ENCODE data around the gene LRRK1.

DNA sequence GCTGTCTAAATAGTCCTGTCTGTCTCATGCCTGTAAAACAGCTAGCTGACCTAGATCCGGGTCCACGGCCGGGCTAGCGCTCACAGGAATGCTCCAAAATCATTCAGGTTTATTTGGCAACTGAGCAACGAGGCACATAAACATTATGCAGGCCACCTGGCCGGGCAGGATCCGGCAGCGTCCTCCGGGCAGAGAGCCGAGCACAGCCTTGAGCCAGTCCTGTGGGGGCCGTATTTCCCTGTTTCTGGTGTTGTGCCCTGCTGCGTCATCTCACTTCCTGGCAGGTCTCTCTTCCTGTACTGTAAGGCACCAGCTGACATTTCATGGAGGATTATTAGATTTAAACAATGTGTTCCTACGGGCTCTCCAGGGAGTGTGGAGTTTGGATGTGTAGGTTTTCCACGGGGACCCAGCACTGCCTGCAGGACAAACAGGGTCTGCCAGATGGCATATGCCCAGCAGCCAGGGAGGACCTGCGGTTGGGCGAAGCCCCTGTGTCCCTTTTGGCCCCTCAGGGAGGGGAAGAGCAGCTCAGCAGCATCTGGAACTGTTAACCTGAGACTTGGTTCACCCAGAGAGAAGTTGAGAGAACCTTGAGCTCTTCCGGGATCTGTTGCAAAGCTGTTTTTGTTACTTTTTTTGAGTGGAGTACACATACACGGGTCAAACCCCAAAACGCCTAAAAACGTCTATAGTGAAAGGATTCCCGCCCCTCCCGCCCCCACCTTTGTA lies 16.6 kb upstream of the LRRK1 start:
- TF ChIP-seq POLR2A (IDR thresholded peaks at IDR 0.05; ENCODE audit: low read length) (no peak), GATA1 (IDR thresholded peaks at IDR 0.05; ENCODE audit: low read depth, low read length) (no peak)
